GM08714 (cell line): ENCODE data around the gene SYNPR.
"Not testable (repeated sequence)": the region's sequence is repeated elsewhere in the genome, so short reads cannot be mapped to it uniquely, and the experiment has no call there.

ENCODE experiments used
- H3K4me3 ChIP-seq: fragments of 200-500 bp; sonication (Bioruptor generic); 2 replicates; pipeline ENCODE4 v1.5.1; 2014; ENCODE audit warnings: mild to moderate bottlenecking, low read length, inconsistent platforms
- ZNF274 ChIP-seq: IDR thresholded peaks from 2 replicates; pipeline ENCODE4 v1.6.1; 2012; ENCODE audit warnings: mild to moderate bottlenecking, low read depth, low read length

The SYNPR gene

DNA sequence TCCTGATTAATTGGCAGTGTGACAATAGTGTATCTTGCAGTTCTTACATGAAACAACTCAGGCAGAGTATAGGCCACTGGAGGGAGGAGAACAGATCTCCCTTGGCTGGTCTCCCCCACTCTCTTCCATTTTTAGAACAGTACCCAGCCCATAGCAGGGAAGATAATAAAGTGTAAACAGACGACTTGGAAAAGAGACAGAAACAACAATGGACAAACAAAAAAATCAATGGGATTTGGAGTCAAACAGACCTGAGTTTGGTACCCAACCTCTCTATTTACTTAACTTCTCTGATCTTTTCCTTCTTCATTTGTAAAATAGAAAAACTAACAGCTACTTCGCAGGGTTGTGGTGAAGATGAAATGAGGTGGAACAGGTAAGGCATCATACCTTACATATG, 315.7 kb downstream of the SYNPR start:
- TF ChIP-seq ZNF274: no peak

DNA sequence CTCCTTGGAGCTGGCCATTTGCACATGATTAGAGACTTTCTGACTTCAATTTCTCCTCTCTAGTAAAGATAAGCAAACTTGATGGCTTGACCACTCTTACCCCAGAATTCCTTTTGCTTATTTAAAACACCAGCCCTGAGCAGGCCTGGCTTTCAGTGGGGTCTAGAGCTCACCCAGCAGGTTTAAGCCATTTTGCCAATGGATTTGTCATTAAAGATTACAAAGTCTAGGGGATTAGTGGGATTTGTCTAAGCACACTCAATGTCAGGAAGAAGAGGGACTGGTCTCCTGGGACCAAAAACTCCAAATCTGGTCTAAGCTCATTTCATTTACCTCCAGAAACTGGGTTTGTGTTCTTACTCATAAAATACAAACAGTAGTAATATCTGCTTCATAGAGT, 317.1 kb downstream of the SYNPR start:
- H3K4me3 ChIP-seq: no peak overlapping the region
- no peak for TF ChIP-seq ZNF274

More for the DNA sequence above, 315.7 kb downstream of the SYNPR start:
- no peak overlapping the region for H3K4me3 ChIP-seq

DNA sequence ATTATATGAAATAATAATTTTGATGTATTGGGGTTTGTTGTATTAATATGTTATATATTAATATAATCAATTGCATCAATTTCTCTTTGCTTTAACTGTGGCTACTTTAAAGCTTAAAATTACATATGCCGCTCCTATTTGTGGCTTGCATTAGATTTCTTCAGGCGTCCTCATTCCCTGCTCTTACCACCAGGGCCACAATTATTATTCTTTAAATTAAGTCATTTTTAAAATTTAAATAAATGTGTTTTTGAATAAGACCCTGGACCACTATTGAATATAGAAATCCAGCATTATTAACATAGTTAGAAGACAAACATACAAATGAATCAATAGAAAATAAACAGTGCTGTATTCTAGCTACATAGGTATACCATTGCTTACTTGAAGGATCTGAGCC, 318.9 kb downstream of the SYNPR start:
- H3K4me3 ChIP-seq: no peak overlapping the region
- TF ChIP-seq ZNF274: no peak

DNA sequence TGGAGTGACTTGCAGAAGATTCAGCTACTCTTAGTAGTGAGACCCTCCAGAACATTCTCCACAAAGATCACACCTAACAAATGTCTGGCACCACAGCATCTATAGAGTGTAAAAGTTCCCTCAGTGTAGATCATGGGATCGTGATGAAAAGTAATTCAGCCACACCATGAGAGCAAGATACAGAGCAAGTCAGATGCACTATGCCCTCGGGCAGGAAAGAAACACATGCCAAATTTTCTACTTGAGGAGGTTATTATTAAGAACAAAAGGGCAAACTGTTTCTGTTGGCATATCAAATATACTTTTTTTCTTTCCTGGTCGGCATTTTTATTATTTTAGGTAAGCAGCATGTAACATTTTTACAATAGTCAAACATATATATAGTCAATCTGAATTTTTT, 329.6 kb downstream of the SYNPR start:
- no peak for TF ChIP-seq ZNF274
- H3K4me3 ChIP-seq: no peak overlapping the region

DNA sequence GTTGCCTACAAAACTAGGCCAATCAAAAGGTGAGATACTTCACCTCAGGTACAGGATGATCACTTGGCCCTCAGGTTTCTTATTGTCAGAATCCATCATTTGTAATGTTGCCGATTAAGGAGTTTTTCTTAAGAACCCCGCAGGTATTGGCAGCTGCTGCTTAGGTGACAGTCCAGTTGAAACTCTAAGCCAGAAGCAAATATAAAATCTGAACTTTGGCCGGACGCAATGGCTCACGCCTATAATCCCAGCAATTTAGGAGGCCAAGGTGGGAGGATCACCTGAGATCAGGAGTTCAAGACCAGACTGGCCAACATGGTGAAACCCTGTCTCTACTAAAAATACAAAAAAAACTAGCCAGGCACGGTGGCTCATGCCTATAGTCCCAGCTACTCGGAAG, 331.3 kb downstream of the SYNPR start:
- TF ChIP-seq ZNF274: no peak
- no peak overlapping the region for H3K4me3 ChIP-seq

DNA sequence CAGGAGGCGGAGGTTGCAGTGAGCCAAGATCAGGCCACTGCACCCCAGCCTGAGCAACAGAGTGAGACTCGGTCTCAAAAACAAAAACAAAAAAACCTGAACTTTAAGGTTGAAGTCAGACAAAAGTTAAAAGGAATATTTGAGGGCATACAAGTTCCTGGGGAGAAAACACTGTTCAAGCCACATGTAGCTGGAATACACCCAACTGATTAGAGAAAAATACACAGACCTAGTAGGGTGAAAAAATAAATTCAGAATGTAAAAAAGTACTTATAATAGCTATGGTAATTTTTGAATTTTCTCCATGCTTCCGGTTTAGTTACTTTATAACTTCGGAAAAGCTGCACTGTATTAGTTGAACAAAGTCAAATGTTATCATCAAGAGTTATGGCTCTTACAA, 331.7 kb downstream of the SYNPR start:
- no peak for TF ChIP-seq ZNF274

DNA sequence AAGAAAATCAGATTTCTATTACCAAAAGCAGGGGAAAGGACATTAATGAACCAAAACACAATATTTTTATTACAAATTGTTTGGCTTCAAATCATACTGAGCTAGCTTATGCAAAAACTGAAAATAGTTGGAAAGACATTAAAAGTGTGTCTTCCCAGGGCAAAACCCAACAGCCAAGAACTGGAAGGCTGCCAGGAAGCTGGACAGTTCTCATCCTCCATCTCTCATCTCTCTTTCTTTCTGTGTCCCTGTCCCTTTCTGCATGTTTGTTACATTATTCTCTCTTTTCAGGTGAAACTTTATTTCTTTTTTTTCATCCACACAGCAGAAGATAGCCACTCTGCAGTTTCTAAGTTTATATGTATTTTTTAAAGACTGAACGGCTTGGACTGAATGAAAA, 333.3 kb downstream of the SYNPR start:
- no peak for TF ChIP-seq ZNF274
- H3K4me3 ChIP-seq: no peak overlapping the region

More for the DNA sequence above, 331.7 kb downstream of the SYNPR start:
- no peak overlapping the region for H3K4me3 ChIP-seq

DNA sequence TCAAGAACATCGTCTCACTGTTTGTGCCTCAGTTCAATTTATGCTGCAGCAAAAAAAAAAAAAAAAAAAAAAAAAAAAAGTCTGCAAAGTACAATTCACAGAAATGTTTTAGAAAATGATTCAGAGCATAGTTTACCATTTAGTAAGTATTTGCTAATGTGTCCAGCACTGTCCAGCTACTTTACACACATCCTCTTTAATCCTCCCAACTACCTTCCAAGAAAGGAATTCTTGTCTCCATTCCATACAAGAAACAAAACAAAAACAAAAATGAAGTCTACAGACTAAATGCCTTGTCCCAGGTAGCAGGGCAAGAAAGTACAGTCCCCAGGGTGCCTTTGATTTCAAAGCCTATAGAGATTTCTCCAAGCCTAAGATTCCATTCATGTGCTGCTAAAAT, 335.5 kb downstream of the SYNPR start:
- no peak overlapping the region for H3K4me3 ChIP-seq
- no peak for TF ChIP-seq ZNF274

DNA sequence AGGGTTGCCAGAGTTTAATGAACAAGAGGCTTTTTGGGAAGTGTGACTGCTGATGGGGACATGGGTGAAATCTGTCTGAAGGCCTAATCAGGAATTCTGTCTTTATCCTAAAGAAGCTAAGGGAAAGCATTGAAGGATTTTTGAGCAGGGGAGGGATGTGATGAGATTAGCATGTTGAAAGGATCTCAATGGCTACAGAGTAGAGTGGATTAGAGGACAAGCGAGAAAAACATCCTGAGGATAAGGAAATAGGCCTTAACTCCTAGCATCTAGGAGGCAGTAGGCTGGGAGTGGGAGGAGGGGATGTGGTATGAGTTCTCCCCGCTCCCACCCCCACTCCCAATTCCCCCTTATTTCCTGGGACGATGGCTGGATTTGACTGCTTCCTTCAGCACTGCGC, 339.3 kb downstream of the SYNPR start:
- no peak for TF ChIP-seq ZNF274
- no peak overlapping the region for H3K4me3 ChIP-seq

DNA sequence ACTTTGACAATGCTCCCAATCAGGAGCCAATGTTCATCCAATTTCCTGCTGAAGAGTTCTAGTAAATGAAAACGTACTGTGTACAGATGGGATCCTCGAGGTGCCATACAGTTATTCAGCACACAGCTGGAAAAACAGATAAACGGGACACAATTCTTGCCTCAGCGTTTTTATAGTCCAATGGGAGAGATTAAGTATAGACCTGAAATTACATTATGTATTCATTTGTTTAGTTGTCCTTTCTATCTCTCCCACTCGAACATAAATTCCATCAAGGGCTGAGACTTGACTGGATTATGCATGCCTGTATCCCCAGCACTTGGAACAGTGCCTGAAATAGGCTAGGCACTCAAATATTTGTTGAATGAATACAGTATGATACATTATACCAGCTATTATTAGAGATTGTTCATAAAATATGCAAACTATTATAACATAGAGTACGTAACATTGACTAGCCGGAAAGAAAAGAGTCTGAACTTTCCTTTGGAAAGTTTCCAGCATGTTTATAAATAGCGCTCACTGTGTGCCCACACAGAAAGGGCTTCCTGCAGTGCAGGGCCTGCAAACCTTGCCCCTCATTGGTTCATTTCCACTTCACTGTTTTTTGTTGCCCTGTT, 346.9 kb downstream of the SYNPR start:
- H3K4me3 ChIP-seq: no peak overlapping the region
- TF ChIP-seq ZNF274: no peak

DNA sequence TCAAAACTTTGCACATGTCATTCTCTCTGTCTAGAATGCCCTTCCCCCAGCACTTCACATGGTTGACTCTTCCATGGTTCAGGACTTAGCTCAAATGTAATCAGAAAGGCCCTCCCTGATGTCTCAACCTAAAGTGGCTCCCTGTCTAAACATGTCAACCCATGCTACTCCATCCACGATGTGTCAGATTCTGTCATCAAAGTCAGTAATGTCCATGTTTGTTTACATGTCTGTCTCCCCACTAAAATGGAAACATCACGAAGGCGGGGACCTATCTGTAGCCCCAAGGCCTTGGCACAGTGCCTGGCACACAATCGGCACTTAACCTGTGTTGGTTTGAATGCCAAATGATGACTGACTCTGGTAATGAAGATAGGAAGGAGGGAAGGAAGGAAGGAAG, 353.6 kb downstream of the SYNPR start:
- no peak overlapping the region for H3K4me3 ChIP-seq
- no peak for TF ChIP-seq ZNF274

DNA sequence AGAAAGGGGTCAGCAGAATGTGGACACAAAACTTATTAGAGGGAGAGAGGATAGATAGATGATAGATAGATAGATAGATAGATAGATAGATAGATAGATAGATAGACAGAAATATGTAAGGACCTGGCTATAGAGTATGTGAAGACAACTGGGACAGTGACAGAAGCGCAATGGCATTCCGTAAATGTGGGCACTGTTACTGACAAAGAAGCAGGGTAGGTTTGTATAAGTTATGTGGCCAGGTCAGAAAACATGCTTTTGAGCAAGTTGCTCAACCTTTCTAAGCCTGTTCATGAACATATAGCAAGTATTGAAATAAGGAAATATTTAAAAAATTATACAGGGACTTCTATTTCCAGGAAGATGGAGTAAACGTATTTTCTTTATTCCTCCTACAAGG, 357.1 kb downstream of the SYNPR start:
- TF ChIP-seq ZNF274: no peak
- H3K4me3 ChIP-seq: no peak overlapping the region

DNA sequence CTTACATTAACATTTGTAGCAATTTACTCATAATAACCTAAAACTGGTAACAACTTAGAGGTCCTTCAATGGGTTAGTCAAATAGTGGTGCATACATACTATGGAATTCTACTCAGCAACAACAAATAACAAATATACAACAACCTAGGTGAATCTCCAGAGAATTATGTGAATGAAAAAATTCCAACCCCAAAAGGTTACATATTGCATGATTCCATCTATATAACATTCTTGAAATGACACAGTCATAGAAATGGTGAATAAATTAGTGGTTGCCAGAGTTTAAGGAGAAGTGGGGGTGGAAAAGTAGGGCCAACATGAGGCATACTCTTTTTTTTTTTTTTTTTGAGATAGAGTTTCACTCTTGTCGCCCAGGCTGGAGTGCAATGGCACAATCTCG, 361.7 kb downstream of the SYNPR start:
- no peak overlapping the region for H3K4me3 ChIP-seq
- TF ChIP-seq ZNF274: no peak

DNA sequence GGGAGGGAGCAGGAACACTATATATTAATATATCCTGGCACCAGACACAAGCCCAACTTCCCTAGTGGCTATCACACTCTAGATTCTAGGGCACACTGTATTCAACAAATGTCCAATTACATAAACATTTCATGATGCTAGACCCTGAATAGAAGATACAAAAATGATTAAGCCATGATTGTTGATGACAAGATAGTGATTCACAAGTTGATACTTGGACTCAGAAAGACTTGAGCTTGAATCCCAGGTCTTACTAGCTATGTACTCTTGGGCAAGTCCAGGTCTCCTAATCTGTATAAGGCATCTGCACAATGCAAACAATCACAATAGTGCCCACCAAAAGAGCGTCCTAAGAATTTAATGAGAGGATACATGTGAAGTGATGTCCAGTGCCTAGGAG, 364.4 kb downstream of the SYNPR start:
- TF ChIP-seq ZNF274: no peak
- H3K4me3 ChIP-seq: no peak overlapping the region

DNA sequence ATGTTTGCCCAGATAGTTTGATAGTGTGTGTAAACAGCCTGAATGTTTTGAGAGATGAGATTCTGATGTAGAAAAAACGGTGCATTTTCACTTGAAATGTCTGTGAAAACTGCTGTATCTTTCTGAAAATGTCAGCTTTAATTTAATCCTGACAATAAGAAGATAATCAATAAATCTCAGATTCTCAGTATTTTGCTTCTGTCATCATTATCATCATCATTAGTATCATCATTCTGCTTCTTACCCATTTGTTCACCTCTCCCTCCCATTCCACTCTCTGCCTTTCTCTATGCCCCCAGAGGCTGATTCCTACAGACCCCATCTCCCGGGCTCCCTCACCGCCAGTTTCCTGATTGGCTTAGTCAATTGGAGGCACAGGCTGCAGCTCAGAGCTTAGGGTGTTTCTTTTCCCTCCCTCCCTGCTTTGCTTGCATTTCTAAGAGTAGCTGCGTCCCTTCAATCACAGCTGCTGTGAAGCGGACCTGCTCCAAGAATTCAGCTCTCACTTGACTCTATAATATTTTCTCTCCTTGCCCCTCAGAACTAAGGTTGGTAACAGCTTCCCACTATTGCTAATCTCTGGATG, 366.2 kb downstream of the SYNPR start:
- H3K4me3 ChIP-seq: no peak overlapping the region
- TF ChIP-seq ZNF274: no peak

DNA sequence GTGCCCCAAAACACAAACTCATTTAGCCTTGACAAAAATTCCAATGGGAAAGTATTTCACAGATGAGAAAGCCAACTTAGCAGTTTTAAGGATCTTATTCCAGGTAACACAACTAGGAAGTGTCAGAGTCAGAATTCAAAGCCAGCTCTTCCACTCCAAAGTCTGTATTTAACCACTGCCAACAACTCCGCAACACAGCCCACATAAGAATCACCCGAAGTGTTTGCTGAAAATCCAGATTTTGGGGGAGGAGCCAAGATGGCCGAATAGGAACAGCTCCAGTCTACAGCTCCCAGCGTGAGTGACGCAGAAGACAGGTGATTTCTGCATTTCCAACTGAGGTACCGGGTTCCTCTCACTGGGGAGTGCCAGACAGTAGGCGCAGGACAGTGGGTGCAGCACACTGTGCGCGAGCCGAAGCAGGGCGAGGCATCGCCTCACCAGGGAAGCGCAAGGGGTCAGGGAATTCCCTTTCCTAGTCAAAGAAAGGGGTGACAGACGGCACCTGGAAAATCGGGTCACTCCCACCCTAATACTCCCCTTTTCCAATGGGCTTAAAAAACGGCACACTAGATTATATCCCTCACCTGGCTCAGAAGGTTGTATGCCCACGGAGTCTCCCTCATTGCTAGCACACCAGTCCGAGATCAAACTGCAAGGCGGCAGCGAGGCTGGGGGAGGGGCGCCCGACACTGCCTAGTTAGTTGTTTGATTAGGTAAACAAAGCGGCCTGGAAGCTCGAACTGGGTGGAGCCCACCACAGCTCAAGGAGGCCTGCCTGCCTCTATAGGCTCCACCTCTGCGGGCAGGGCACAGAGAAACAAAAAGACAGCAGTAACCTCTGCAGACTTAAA, 367.0 kb downstream of the SYNPR start:
- H3K4me3 ChIP-seq: not testable (repeated sequence)
